GM20000 (cell line): ENCODE measurements around the gene JAML.

ENCODE experiments used
- DNase-seq: peaks from one replicate; pipeline ENCODE4 v3.0.0; 2012; ENCODE audit warnings: low spot score
- TF ChIP-seq, protein P1 (sequence below): IDR thresholded peaks from 2 replicates; pipeline ENCODE4 v1.5.1; 2012; ENCODE audit warnings: mild to moderate bottlenecking, control low read depth; ENCODE audit errors: extremely low read depth, missing control alignments

Gene JAML

DNA sequence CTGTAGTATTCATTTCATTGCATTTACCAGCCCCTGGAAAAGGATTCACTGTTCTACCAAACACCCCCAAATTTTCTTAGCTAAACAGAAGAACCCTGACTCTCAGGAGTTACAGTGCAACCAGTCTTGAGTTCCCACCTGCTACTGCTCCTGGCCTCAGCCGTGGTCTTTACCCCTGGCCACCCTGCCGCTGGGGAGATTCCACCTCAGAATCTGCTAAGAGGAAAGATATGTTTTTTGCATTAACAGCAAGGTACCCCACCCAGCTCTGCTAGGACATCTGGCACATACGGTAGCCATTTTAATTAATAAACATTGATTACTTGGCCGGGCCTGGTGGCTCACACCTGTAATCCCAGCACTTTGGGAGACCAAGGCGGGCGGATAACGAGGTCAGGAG lies 9.0 kb downstream of the JAML start:
- no peak for DNase-seq
- TF ChIP-seq, protein P1, sequence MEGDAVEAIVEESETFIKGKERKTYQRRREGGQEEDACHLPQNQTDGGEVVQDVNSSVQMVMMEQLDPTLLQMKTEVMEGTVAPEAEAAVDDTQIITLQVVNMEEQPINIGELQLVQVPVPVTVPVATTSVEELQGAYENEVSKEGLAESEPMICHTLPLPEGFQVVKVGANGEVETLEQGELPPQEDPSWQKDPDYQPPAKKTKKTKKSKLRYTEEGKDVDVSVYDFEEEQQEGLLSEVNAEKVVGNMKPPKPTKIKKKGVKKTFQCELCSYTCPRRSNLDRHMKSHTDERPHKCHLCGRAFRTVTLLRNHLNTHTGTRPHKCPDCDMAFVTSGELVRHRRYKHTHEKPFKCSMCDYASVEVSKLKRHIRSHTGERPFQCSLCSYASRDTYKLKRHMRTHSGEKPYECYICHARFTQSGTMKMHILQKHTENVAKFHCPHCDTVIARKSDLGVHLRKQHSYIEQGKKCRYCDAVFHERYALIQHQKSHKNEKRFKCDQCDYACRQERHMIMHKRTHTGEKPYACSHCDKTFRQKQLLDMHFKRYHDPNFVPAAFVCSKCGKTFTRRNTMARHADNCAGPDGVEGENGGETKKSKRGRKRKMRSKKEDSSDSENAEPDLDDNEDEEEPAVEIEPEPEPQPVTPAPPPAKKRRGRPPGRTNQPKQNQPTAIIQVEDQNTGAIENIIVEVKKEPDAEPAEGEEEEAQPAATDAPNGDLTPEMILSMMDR, result no peak

DNA sequence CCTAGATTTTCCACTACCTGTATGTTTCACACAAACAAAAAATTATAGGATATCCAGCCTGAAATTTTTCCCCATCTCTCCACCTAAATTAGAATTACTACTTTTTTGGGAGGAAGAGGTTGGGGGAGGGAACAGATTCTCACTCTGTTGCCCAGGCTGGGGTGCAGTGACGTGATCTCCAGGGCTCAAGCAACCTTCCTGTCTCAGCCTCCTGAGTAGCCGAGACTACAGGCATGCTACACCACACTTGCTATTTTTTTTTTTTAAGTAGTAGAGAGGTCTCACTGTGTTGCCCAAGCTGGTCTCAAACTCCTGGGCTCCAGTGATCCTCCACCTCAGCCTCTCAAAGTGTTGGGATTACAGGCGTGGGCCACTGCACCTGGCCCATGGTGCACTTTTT lies 9.5 kb downstream of the JAML start:
- DNase-seq, result no peak
- TF ChIP-seq, protein P1, result no peak

DNA sequence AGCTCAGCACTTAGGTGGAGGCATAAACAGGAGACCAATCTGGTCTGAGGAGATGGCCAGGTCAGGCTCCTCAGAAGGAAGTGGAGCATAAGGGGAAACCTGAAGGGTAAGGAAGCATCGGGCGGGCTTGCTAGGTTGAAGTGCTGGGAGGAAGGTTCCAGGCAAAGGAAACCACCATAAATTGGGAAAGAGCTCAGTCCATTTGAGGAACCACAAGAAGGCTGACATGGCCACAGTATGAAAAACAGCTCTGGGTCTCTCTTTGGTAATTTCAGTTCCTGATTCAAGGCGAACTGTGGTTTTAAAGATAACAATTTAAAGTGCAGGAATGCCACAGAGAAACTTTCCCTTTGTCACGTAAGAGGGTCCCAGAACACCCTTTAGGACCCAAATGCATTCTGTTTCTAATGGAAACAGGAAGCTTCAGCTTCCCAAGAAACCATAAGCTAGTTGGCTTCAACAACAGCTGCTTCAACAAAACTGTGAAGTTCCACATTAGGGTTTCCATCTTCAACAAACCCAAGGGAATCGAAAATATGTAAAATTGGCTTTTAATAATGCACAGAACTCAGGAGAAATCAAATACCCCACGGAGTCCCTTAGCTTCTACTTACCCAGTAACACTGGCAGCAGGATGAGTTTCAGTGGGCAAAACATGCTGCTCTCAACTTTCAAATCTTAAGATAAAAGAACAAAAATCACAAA lies 10.4 kb downstream of the JAML start:
- TF ChIP-seq, protein P1, result no peak
- DNase-seq, result no peak

DNA sequence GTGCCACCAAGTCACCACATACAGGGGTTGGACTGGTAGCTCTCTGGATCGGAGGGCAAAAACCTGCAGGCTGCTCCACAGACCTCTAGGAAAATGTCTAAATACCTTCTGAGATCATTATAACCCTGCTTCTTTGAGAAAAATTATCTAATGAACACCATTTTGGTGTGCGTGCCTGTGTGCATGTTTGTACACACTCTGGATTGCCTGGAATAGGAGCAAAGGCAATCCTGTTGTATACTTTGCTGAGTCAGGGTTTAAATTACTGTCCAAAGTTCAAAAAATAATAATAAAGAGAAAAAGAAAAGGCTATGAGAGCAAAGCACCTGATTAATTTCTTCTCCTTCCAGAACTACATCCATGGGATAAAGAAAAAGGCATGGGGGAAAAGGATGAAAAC lies 11.0 kb downstream of the JAML start:
- DNase-seq, result no peak
- TF ChIP-seq, protein P1, result no peak

DNA sequence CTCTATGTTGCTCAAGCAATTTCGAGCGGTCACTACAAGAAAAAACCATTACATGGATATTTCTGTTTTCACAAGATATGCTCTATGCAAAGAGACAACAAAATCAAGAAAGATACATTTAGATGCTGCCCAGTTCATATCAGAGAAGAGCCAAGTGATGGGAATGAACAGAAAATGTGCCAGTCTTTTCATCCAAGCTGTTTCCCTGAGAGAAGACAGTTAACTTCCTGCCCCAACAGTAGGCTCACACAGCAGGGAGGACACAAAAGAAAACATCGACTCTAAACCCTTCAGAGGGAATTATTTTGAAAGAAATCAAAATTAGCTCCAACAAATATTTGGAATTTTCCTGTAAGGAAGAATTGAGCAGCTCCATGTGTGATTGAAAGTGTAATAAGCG lies 11.6 kb downstream of the JAML start:
- TF ChIP-seq, protein P1, result no peak
- DNase-seq, result no peak

DNA sequence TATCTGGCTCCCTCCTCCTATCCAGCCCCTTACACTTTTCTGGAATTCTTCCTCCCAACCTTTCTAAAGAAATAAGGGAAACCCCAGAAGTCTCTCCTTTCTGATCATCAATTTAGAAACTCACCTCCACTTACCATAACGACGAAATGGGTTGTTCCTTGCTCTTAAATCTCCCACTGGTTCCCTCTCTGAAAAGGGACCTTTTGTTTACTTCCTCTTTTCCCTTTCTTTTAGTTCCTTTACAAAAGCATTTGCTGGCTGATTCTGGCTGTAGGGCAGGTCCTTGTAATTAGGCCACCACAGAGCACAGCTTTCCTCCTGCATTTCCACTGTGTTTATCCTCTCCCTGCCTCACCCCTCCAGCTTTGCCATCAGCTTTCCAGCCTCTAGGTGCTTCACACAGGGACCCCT lies 12.0 kb downstream of the JAML start:
- DNase-seq, result no peak
- TF ChIP-seq, protein P1, result no peak

DNA sequence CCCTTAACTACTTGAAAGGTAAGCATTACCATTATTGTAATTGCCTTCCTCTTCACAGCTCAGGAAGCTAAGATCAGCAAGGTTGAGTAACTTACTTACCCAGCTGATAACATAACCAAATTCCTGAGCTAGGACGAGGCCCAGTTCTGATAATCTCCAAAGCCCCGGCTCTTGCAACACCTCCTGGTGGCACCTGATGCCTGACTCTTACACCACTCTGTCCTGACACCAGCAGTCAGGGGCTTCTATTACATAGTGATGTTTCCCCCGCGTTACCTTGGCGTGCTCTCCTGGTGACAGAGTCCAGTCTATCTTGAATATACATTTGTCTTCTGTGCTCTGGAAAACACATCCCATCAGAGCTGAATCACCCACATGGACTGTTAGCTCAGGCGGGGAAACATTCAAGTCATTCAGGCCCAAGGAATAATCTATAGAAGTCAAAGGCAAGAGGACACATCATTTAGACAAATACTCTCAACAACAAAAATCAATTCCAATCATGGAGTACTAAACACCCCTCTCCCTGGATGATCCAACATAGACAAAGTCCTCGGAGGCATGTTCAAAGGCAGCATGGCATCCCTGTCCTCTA lies 12.6 kb downstream of the JAML start:
- TF ChIP-seq, protein P1, result no peak
- DNase-seq, result no peak
